Measurements from ENCODE around the gene GRPEL1.

DNA sequence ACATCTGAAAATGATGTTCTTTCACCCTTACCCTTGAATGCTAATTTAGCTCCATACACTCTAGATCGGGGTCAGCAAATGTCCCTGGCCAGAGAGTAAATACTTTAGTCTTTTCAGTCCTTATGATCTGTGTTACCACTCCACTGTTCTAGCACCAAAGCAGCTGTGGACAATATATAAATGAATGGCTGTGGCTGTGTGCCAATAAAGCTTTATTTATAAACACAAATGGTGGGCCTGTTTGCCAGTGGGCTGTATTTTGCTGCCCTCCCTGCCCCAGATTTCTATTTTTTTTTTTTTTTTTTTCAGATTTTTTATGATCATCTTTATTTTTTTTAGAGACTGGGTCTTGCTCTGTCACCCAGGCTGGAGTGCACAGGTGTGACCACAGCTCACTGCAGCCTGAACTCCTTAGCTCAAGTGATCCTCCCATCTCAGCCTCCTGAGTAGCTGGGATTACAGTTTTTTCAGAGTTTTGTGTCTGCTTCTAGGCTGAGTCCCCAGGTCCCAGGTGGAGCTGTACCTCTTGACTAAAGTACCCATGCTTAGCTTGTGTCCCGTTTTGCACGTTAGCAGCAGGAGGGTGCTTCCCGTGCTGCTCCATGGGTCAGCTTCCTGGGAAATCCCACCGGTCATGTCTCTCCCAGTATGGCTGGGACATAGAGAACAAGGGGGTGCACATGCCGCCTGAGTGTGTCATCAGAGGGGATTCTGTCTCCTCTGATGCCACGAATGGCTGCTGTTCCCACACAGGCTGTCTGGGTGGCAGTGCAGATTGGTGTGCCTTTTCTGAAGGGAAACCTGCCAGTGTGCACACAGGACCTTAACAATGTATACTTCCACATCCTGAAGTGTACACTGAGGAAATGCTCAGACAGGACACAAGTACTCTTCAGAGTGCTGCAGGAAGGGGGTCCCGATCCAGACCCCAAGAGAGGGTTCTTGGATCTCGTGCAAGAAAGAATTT, 16.0 kb upstream of the GRPEL1 start:
- TF ChIP-seq, protein P1, sequence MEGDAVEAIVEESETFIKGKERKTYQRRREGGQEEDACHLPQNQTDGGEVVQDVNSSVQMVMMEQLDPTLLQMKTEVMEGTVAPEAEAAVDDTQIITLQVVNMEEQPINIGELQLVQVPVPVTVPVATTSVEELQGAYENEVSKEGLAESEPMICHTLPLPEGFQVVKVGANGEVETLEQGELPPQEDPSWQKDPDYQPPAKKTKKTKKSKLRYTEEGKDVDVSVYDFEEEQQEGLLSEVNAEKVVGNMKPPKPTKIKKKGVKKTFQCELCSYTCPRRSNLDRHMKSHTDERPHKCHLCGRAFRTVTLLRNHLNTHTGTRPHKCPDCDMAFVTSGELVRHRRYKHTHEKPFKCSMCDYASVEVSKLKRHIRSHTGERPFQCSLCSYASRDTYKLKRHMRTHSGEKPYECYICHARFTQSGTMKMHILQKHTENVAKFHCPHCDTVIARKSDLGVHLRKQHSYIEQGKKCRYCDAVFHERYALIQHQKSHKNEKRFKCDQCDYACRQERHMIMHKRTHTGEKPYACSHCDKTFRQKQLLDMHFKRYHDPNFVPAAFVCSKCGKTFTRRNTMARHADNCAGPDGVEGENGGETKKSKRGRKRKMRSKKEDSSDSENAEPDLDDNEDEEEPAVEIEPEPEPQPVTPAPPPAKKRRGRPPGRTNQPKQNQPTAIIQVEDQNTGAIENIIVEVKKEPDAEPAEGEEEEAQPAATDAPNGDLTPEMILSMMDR (IDR thresholded peaks at IDR 0.05; ENCODE audit: insufficient read depth, low read length): no peak
- TF ChIP-seq, protein P2, sequence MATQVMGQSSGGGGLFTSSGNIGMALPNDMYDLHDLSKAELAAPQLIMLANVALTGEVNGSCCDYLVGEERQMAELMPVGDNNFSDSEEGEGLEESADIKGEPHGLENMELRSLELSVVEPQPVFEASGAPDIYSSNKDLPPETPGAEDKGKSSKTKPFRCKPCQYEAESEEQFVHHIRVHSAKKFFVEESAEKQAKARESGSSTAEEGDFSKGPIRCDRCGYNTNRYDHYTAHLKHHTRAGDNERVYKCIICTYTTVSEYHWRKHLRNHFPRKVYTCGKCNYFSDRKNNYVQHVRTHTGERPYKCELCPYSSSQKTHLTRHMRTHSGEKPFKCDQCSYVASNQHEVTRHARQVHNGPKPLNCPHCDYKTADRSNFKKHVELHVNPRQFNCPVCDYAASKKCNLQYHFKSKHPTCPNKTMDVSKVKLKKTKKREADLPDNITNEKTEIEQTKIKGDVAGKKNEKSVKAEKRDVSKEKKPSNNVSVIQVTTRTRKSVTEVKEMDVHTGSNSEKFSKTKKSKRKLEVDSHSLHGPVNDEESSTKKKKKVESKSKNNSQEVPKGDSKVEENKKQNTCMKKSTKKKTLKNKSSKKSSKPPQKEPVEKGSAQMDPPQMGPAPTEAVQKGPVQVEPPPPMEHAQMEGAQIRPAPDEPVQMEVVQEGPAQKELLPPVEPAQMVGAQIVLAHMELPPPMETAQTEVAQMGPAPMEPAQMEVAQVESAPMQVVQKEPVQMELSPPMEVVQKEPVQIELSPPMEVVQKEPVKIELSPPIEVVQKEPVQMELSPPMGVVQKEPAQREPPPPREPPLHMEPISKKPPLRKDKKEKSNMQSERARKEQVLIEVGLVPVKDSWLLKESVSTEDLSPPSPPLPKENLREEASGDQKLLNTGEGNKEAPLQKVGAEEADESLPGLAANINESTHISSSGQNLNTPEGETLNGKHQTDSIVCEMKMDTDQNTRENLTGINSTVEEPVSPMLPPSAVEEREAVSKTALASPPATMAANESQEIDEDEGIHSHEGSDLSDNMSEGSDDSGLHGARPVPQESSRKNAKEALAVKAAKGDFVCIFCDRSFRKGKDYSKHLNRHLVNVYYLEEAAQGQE (IDR thresholded peaks at IDR 0.05; ENCODE audit: insufficient replicate concordance, low read depth): no peak

All from HL-60 (cell line).